Spleen (tissue), 11 donors: ENCODE results near the gene GNS. TPM values are rescaled to one million over a fixed set of nuclear protein-coding genes. Genes with fewer than 3 reads are reported as not detected.

Experiments
- DNase-seq: peaks from one replicate; pipeline ENCODE4 v3.0.0-alpha.2; 2020
- H3K27ac ChIP-seq, 8 donors: fragments of 200-600 bp; sonication (generic) in 7 of 8; 1 replicate in 4 of 8; 2 replicates in 4 of 8; pipeline versions ENCODE4 v1.5.0 to v1.8.0; 2016 to 2021; ENCODE audit warnings: inconsistent platforms in 4 of 8, mild to moderate bottlenecking in 4 of 8, moderate library complexity in 1 of 8
- H3K27me3 ChIP-seq, 7 donors: fragments of 200-600 bp; sonication (generic) in 6 of 7; replicated peaks in 1 of 7; 1 replicate in 4 of 7; 2 replicates in 3 of 7; pipeline versions ENCODE4 v1.5.0 to v1.8.0; 2016 to 2021; ENCODE audit warnings: inconsistent platforms in 3 of 7, mild to moderate bottlenecking in 1 of 7
- H3K36me3 ChIP-seq, 6 donors: fragments of 200-600 bp; sonication (generic) in 5 of 6; 1 replicate in 4 of 6; 2 replicates in 2 of 6; pipeline versions ENCODE4 v1.5.0 to v1.8.0; 2016 to 2021; ENCODE audit warnings: inconsistent platforms in 2 of 6
- H3K4me1 ChIP-seq, 6 donors: fragments of 200-600 bp; sonication (generic) in 5 of 6; 1 replicate in 3 of 6; 2 replicates in 3 of 6; pipeline versions ENCODE4 v1.5.0 to v1.8.0; 2016 to 2021; ENCODE audit warnings: inconsistent platforms in 3 of 6
- H3K4me3 ChIP-seq, 8 donors: fragments of 200-600 bp; sonication (generic) in 7 of 8; 1 replicate in 4 of 8; 2 replicates in 4 of 8; pipeline versions ENCODE4 v1.5.0 to v1.8.0; 2016 to 2021; ENCODE audit warnings: inconsistent platforms in 4 of 8, mild to moderate bottlenecking in 4 of 8, moderate library complexity in 2 of 8
- H3K9me3 ChIP-seq, 8 donors: fragments of 200-600 bp; sonication (generic) in 7 of 8; 1 replicate in 4 of 8; 2 replicates in 4 of 8; pipeline versions ENCODE4 v1.5.0 to v1.8.0; 2016 to 2021; ENCODE audit warnings: inconsistent platforms in 4 of 8
- CTCF ChIP-seq, 11 experiments: fragments of 200-600 bp in 7 of 11; fragments of 450-650 bp in 4 of 11; sonication (generic) in 4 of 11; IDR thresholded peaks in 8 of 11; conservative IDR thresholded peaks in 3 of 11; 1 replicate in 7 of 11; 2 replicates in 4 of 11; pipeline versions ENCODE4 v1.4.0 to v1.8.0; 2016 to 2021; ENCODE audit warnings: antibody characterized with exemption in 11 of 11, inconsistent platforms in 4 of 11, mild to moderate bottlenecking in 1 of 11
- POLR2A ChIP-seq, 3 donors: fragments of 450-650 bp; IDR thresholded peaks; one replicate each; pipeline ENCODE4 v1.5.1; 2017; ENCODE audit warnings: antibody characterized with exemption in 3 of 3, mild to moderate bottlenecking in 1 of 3
- POLR2AphosphoS5 ChIP-seq, 3 donors: sonication (generic); formaldehyde crosslinking; IDR thresholded peaks; one replicate each; pipeline ENCODE4 v1.5.1; 2017; ENCODE audit warnings: antibody characterized with exemption in 3 of 3
- WGBS, 5 donors: extraction: QIAGEN DNeasy Blood & Tissue Kit in 3 of 5; methylation state at CpG; one replicate each; pipeline versions ENCODE4 v1.1.5 to v1.1.7; 2013 to 2018; 5-methylcytosine and 5-hydroxymethylcytosine counted together
- intact Hi-C: fragments of 100-400 bp; cut with DNase I; formaldehyde crosslinking; loops from one replicate; pipeline ENCODE4 v1.15.0; 2023; ENCODE audit warnings: low total_unique reads
- polyA plus RNA-seq, 3 donors: library from polyadenylated mRNA; stranded (reverse); fragments of 200-250 nt; gene quantifications; one replicate each; pipeline ENCODE4 v1.2.1, GENCODE V29; 2013
- total RNA-seq, 7 donors: library from RNA; depleted of rRNA in 3 of 7; stranded (reverse); fragments of >200 nt in 3 of 7; fragmentation: NEBNext Ultra II Directional in 4 of 7; extraction: Animal tissue kit (Norgen Biotek cat#: 25700) in 4 of 7; gene quantifications; one replicate each; pipeline versions ENCODE4 v1.1.0 to v1.2.1, GENCODE V29; 2016 to 2021
- donor health status: healthy with polysubstance abuse.
- donor health status: DM: no; HTN: no; CAD: no; lungs with moderate emphysema.
- donor health status: DM: no; HTN: no; CAD: no.
- donor health status: Bipolar disorder and iron deficiency.
- donor health status: healthy.
- donor health status: DM: no; HTN: no; CAD: no.
- donor health status: DM: yes; HTN: yes; CAD: no.

The GNS gene
- total and polyA plus RNA-seq, 10 donors, result 8.3 to 154 (median 126) TPM

GRCh38 chr12:64681200-64682052 is 77.8 kb downstream of the GNS start:
- H3K9me3 ChIP-seq, result no peaks in the 10 kb centered on the region
- intact Hi-C loops, result no loop called here
- H3K27ac ChIP-seq, result peak overlapping the region in 7 of 8 donors; percentile 44 to 93 (median 86)
- no peaks in the 10 kb centered on the region for H3K27me3 ChIP-seq
- DNase-seq, result no peak
- H3K4me3 ChIP-seq, result peak overlapping the region in 1 of 8 donors; percentile 10
- peaks cover 0 to 21% (median 14%) of the 10 kb centered on the region in 6 donors for H3K36me3 ChIP-seq
- 62 to 74% (median 72%) methylated on average over 5 of the region's 5 CpGs for WGBS, 5 donors
- peaks cover 62 to 100% (median 90%) of the 10 kb centered on the region in 6 donors for H3K4me1 ChIP-seq
- TF ChIP-seq POLR2AphosphoS5 (IDR thresholded peaks at IDR 0.05), result no peak
- no peak for TF ChIP-seq CTCF (IDR thresholded peaks at IDR 0.05 in 8 of 11, conservative IDR thresholded peaks at IDR 0.05 in 3 of 11)
- no peak for TF ChIP-seq POLR2A (IDR thresholded peaks at IDR 0.05)

GRCh38 chr12:64680235-64680634 is 79.0 kb downstream of the GNS start:
- 33 to 75% (median 69%) methylated on average over 4 of the region's 4 CpGs for WGBS, 5 donors
- Histone ChIP-seq H3K36me3 (peaks cover 0 to 9% (median 3%) of the 10 kb centered on the region in 6 donors), H3K9me3 (no peaks in the 10 kb centered on the region), H3K27ac (peak overlapping the region; percentile 49 to 93 (median 82)), H3K4me1 (peaks cover 70 to 100% (median 97%) of the 10 kb centered on the region in 6 donors), H3K4me3 (peak overlapping the region in 1 of 8 donors; percentile 24), H3K27me3 (no peaks in the 10 kb centered on the region)
- intact Hi-C loops, result no loop called here
- DNase-seq, result no peak
- TF ChIP-seq CTCF (IDR thresholded peaks at IDR 0.05 in 8 of 11, conservative IDR thresholded peaks at IDR 0.05 in 3 of 11) (no peak), POLR2A (IDR thresholded peaks at IDR 0.05) (no peak), POLR2AphosphoS5 (IDR thresholded peaks at IDR 0.05) (no peak)

- Histone ChIP-seq H3K27ac (peak overlapping the region; percentile 49 to 93 (median 82)), H3K4me3 (peak overlapping the region in 1 of 8 donors; percentile 24), H3K36me3 (peaks cover 0 to 2% (median 0%) of the 10 kb centered on the region in 6 donors), H3K9me3 (no peaks in the 10 kb centered on the region), H3K27me3 (no peaks in the 10 kb centered on the region), H3K4me1 (peaks cover 77 to 100% (median 97%) of the 10 kb centered on the region in 6 donors)
- DNase-seq, result peak; percentile 83
- 31 to 52% (median 41%) methylated on average over 9 of the region's 9 CpGs for WGBS, 5 donors
- intact Hi-C loops, result loop anchor here (10.0 kb wide), 1 partner anchor 65 kb away; the partner anchor contains the start of gene RASSF3
- TF ChIP-seq POLR2AphosphoS5 (IDR thresholded peaks at IDR 0.05) (peak in 1 of 3 donors; percentile 69), CTCF (IDR thresholded peaks at IDR 0.05 in 8 of 11, conservative IDR thresholded peaks at IDR 0.05 in 3 of 11) (no peak)
These were observed 79.7 kb downstream of the GNS start for GRCh38 chr12:64679487-64680001.

- H3K27me3 ChIP-seq, result no peaks in the 10 kb centered on the region
- no peaks in the 10 kb centered on the region for H3K9me3 ChIP-seq
- H3K4me3 ChIP-seq, result no peak overlapping the region
- peaks cover 82 to 100% (median 100%) of the 10 kb centered on the region in 6 donors for H3K4me1 ChIP-seq
- peak overlapping the region; percentile 49 to 93 (median 82) for H3K27ac ChIP-seq
- 66 to 77% (median 74%) methylated on average over 5 of the region's 5 CpGs for WGBS, 5 donors
- DNase-seq, result no peak
- intact Hi-C loops, result loop anchor here (10.0 kb wide), 1 partner anchor 64 kb away; the partner anchor contains the start of gene RASSF3
- H3K36me3 ChIP-seq, result no peaks in the 10 kb centered on the region
- TF ChIP-seq CTCF (IDR thresholded peaks at IDR 0.05 in 8 of 11, conservative IDR thresholded peaks at IDR 0.05 in 3 of 11), result no peak
- TF ChIP-seq POLR2A (IDR thresholded peaks at IDR 0.05), result no peak
- no peak for TF ChIP-seq POLR2AphosphoS5 (IDR thresholded peaks at IDR 0.05)
These were observed 80.4 kb downstream of the GNS start for GRCh38 chr12:64678835-64679234.
